ENCODE results near the gene CMTR1. TPM values are rescaled to one million over a fixed set of nuclear protein-coding genes. Genes with fewer than 3 reads are reported as not detected.

The CMTR1 gene
- polyA plus RNA-seq, 1 of the 3 experiments (the other 2 are of a cell fraction) = 19.8 TPM

DNA sequence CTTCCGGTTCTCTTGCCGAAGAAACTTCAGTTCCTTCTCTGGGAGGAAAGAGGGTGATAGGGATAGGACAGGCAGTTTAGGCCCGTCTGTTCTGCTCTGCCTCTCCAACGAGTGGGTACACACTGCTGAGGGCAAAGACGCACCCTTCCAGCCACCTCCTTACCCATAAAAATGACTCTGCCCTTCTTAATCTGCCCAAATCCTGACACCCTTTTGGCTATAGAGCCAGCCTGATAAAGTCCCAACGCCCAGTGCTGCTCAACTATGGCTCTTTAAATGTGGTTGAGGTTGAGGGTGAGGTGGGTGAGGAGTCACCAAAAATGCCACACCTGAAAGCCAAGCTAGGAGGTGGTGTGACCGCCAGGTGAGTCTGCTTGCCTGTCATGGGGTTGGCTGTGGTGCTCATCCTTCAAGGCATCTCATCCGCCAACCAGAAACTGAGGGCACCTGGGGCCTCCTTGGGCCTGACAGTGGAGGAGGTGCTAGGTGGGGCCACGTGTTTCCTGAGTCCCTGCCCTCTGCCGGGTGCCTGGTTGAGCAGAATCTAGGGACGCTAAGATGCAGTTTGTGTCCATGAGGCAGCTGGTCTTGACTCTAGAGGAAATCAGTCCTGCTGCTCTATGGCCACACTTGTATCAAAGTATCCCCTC lies 50.4 kb downstream of the CMTR1 start:
- H3K4me3 ChIP-seq (ENCODE audit: low read depth in 2 of 2, low read length in 1 of 2) = no peak overlapping the region
- POLR2A ChIA-PET = no interaction called here
- H3K27me3 ChIP-seq (ENCODE audit: insufficient read depth) = no peaks in the 10 kb centered on the region
- 83% methylated on average over 11 of the region's 11 CpGs for WGBS (ENCODE audit: low lambda C conversion rate)
- H3K79me2 ChIP-seq (ENCODE audit: insufficient read depth) = no peaks in the 10 kb centered on the region
- CTCF ChIA-PET = interaction anchor here (0.6 to 10.8 kb wide), 8 partner anchors 10 to 1971 kb away, joined by 3 to 116 read pairs (median 4); no protein-coding TSS in a partner anchor
- H4K20me1 ChIP-seq (ENCODE audit: insufficient read depth) = no peaks in the 10 kb centered on the region
- no peak for DNase-seq
- no peak overlapping the region for H3K27ac ChIP-seq (ENCODE audit: low read depth in 2 of 2, low read length in 1 of 2)
- no peaks in the 10 kb centered on the region for H3F3A ChIP-seq (replicated peaks; ENCODE audit: insufficient read depth)
- H3K4me1 ChIP-seq (ENCODE audit: control insufficient read depth in 1 of 2, insufficient read depth in 2 of 2, low read depth in 1 of 2, low read length in 1 of 2) = peaks cover 0 to 24% of the 10 kb centered on the region in 2 experiments; a peak in 1 of 4 replicates
- H3K9me2 ChIP-seq = no peaks in the 10 kb centered on the region
- H3K9me3 ChIP-seq = no peaks in the 10 kb centered on the region
- H3K36me3 ChIP-seq (replicated peaks in 1 of 2; ENCODE audit: control insufficient read depth in 1 of 2, insufficient read depth in 2 of 2, low read length in 1 of 2) = peaks cover 10 to 53% of the 10 kb centered on the region in 2 experiments
- no peak overlapping the region for H3K4me2 ChIP-seq
- H3K9ac ChIP-seq = no peak overlapping the region
- no peak overlapping the region for H2AFZ ChIP-seq (ENCODE audit: low read depth)
- TF ChIP-seq TAF1 (IDR thresholded peaks at IDR 0.05; ENCODE audit: borderline replicate concordance, low read depth, low read length) = no peak
- TF ChIP-seq REST (IDR thresholded peaks at IDR 0.05; ENCODE audit: low read depth, low read length) = no peak
- TF ChIP-seq RFX5 (IDR thresholded peaks at IDR 0.05; ENCODE audit: low read length) = no peak
- no peak for TF ChIP-seq EZH2phosphoT487 (IDR thresholded peaks at IDR 0.05; ENCODE audit: borderline replicate concordance, low read depth)
- no peak for TF ChIP-seq SIN3A (IDR thresholded peaks at IDR 0.05; ENCODE audit: borderline replicate concordance, low read depth, low read length)
- TF ChIP-seq FOXM1 (IDR thresholded peaks at IDR 0.05; ENCODE audit: low read depth) = no peak
- TF ChIP-seq MEF2A (IDR thresholded peaks at IDR 0.05; ENCODE audit: borderline replicate concordance, low read depth) = no peak
- no peak for TF ChIP-seq MAX (IDR thresholded peaks at IDR 0.05; ENCODE audit: low read depth)
- TF ChIP-seq YY1 (IDR thresholded peaks at IDR 0.05; ENCODE audit: low read depth) = no peak
- no peak for TF ChIP-seq FOSL2 (IDR thresholded peaks at IDR 0.05; ENCODE audit: borderline replicate concordance, low read depth)
- TF ChIP-seq TCF12 (IDR thresholded peaks at IDR 0.05) = no peak
- TF ChIP-seq TEAD4 (IDR thresholded peaks at IDR 0.05; ENCODE audit: borderline replicate concordance, insufficient read depth) = no peak
- TF ChIP-seq, protein P1, sequence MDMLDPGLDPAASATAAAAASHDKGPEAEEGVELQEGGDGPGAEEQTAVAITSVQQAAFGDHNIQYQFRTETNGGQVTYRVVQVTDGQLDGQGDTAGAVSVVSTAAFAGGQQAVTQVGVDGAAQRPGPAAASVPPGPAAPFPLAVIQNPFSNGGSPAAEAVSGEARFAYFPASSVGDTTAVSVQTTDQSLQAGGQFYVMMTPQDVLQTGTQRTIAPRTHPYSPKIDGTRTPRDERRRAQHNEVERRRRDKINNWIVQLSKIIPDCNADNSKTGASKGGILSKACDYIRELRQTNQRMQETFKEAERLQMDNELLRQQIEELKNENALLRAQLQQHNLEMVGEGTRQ (IDR thresholded peaks at IDR 0.05; ENCODE audit: borderline replicate concordance, low read depth, low read length) = no peak
- TF ChIP-seq FOXJ3 (CRISPR knock-in tag; IDR thresholded peaks at IDR 0.05) = no peak
- TF ChIP-seq EP300 (IDR thresholded peaks at IDR 0.05; ENCODE audit: borderline replicate concordance in 1 of 2, low read depth in 1 of 2, low read length in 1 of 2) = no peak
- no peak for TF ChIP-seq NFIC (IDR thresholded peaks at IDR 0.05; ENCODE audit: borderline replicate concordance)
- no peak for TF ChIP-seq MXI1 (IDR thresholded peaks at IDR 0.05; ENCODE audit: low read depth, low read length)
- TF ChIP-seq NRF1 (IDR thresholded peaks at IDR 0.05; ENCODE audit: low read depth, low read length) = no peak
- no peak for TF ChIP-seq GABPA (IDR thresholded peaks at IDR 0.05; ENCODE audit: low read depth)
- TF ChIP-seq, protein P2, sequence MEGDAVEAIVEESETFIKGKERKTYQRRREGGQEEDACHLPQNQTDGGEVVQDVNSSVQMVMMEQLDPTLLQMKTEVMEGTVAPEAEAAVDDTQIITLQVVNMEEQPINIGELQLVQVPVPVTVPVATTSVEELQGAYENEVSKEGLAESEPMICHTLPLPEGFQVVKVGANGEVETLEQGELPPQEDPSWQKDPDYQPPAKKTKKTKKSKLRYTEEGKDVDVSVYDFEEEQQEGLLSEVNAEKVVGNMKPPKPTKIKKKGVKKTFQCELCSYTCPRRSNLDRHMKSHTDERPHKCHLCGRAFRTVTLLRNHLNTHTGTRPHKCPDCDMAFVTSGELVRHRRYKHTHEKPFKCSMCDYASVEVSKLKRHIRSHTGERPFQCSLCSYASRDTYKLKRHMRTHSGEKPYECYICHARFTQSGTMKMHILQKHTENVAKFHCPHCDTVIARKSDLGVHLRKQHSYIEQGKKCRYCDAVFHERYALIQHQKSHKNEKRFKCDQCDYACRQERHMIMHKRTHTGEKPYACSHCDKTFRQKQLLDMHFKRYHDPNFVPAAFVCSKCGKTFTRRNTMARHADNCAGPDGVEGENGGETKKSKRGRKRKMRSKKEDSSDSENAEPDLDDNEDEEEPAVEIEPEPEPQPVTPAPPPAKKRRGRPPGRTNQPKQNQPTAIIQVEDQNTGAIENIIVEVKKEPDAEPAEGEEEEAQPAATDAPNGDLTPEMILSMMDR (IDR thresholded peaks at IDR 0.05) = no peak

Measured in SK-N-SH (cell line).